ENCODE measurements around the gene UGCG. TPM values are rescaled to one million over a fixed set of nuclear protein-coding genes. Genes with fewer than 3 reads are reported as not detected.
"Not testable (repeated sequence)": the region's sequence is repeated elsewhere in the genome, so short reads cannot be mapped to it uniquely, and the experiment has no call there.

The UGCG gene
- total RNA-seq, 2 experiments from 2014 or later: 42.1 to 44.0 TPM

DNA sequence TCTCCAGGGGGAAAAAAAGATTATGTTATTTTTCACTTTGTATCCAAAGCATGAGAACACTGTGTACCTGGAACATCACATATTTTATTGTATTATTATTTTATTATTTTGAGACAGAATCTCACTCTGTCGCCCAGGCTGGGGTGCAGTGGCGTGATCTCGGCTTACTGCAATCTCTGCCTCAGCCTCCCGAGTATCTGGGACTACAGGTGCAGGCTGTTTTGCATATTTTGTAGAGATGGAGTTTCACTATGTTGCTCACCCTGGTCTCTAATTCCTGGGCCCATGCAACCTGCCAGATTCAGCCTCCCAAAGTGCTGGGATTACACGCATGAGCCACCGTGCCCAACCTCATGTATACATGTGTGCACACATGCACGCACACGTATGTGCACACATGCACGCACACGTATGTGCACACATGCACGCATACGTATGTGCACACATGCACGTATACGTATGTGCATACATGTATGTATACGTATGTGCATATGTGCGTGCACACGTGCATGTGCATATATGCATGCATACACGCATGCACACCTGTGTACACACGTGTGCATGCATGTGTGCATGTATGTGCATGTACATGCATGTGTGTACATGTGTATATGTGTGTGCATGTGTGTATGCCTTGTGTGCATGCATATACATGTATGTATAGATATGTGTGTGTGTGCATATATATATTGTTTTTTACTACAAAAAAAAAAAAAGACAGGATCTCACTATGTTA, 9.5 kb upstream of the UGCG start:
- DNase-seq: no peak
- peaks cover 9% of the 10 kb centered on the region for H3K4me1 Mint-ChIP-seq (ENCODE audit: low read depth)
- ATAC-seq (ENCODE audit: poor library complexity): no peak
- no peaks in the 10 kb centered on the region for H3K36me3 Mint-ChIP-seq (ENCODE audit: low read depth)
- ChIA-PET CTCF (no interaction called here), POLR2A (no interaction called here)
- H3K4me3 Mint-ChIP-seq: no peak overlapping the region
- H3K27me3 Mint-ChIP-seq: no peaks in the 10 kb centered on the region
- Histone ChIP-seq H3K27ac (ENCODE audit: low read depth in 1 of 2, low read length in 2 of 2) (no peak overlapping the region), H3K9me3 (ENCODE audit: control insufficient read depth in 1 of 2, insufficient read depth in 1 of 2, low read length in 2 of 2) (no peaks in the 10 kb centered on the region), H3K4me3 (ENCODE audit: low read length) (no peak overlapping the region), H3K36me3 (ENCODE audit: insufficient read depth, low read length) (no peaks in the 10 kb centered on the region), H3K4me1 (ENCODE audit: insufficient read depth, low read length) (peaks cover 9% of the 10 kb centered on the region), H3K27me3 (ENCODE audit: control insufficient read depth in 1 of 2, insufficient read depth in 2 of 2, low read length in 2 of 2) (no peaks in the 10 kb centered on the region)
- intact Hi-C loops (cut with DNase I, micrococcal nuclease): no loop called here
- TF ChIP-seq CTCF (IDR thresholded peaks at IDR 0.05): no peak
- H3K27ac Mint-ChIP-seq: no peak overlapping the region
- H3K9me3 Mint-ChIP-seq: no peaks in the 10 kb centered on the region

DNA sequence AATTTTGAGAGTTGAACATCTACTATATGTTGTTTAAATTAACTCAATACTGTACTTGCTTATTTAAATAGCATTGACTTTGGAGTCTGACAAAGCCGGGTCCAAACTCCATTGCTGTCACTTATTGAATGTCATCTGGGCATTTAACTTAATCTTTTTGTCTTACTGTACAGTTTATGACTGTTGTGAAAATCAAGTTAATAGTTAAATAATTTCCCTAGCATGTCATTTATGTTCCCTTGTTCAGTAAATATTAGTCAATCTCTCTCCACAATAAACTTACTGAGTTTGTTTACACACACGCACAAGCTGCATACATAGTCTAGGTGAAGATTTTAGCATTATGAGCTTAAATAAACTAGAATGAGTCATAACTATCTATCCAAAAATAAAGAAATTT, 6.3 kb upstream of the UGCG start:
- Mint-ChIP-seq H3K36me3 (ENCODE audit: low read depth) (no peaks in the 10 kb centered on the region), H3K27me3 (no peaks in the 10 kb centered on the region), H3K4me1 (ENCODE audit: low read depth) (peaks cover 26% of the 10 kb centered on the region), H3K27ac (no peak overlapping the region), H3K4me3 (no peak overlapping the region), H3K9me3 (no peaks in the 10 kb centered on the region)
- CTCF ChIA-PET: interaction anchor here (1.8 kb wide), 1 partner anchor 36 kb away, joined by 6 read pairs; no protein-coding TSS in a partner anchor
- intact Hi-C loops (cut with DNase I, micrococcal nuclease): loop anchor here (5.0 to 10.0 kb wide), 5 partner anchors 126 to 864 kb away; partner anchors contain the start of genes DNAJC25 (in 1 of the 2) and SNX30 (in 1 of the 2)
- H3K27me3 ChIP-seq (ENCODE audit: control insufficient read depth in 1 of 2, insufficient read depth in 2 of 2, low read length in 2 of 2): no peaks in the 10 kb centered on the region
- POLR2A ChIA-PET: interaction anchor here (1.1 kb wide), 1 partner anchor 25 kb away, joined by 3 read pairs; no protein-coding TSS in a partner anchor
- ATAC-seq (ENCODE audit: poor library complexity) (no peak), DNase-seq (no peak)
- no peak overlapping the region for H3K4me3 ChIP-seq (ENCODE audit: low read length)
- H3K27ac ChIP-seq (ENCODE audit: low read depth in 1 of 2, low read length in 2 of 2): no peak overlapping the region
- no peaks in the 10 kb centered on the region for H3K9me3 ChIP-seq (ENCODE audit: control insufficient read depth in 1 of 2, insufficient read depth in 1 of 2, low read length in 2 of 2)
- no peaks in the 10 kb centered on the region for H3K36me3 ChIP-seq (ENCODE audit: insufficient read depth, low read length)
- peaks cover 9% of the 10 kb centered on the region for H3K4me1 ChIP-seq (ENCODE audit: insufficient read depth, low read length)
- no peak for TF ChIP-seq CTCF (IDR thresholded peaks at IDR 0.05)

GRCh38 chr9:111890867-111891266, 5.7 kb upstream of the UGCG start:
- not testable (repeated sequence) for H3K36me3 ChIP-seq (ENCODE audit: insufficient read depth, low read length); DNase-seq; H3K4me3 Mint-ChIP-seq; H3K4me3 ChIP-seq (ENCODE audit: low read length); H3K9me3 ChIP-seq (ENCODE audit: control insufficient read depth in 1 of 2, insufficient read depth in 1 of 2, low read length in 2 of 2); H3K27ac ChIP-seq (ENCODE audit: low read depth in 1 of 2, low read length in 2 of 2); H3K36me3 Mint-ChIP-seq (ENCODE audit: low read depth); H3K27ac Mint-ChIP-seq; ATAC-seq (ENCODE audit: poor library complexity); H3K9me3 Mint-ChIP-seq; H3K27me3 ChIP-seq (ENCODE audit: control insufficient read depth in 1 of 2, insufficient read depth in 2 of 2, low read length in 2 of 2); H3K27me3 Mint-ChIP-seq
- CTCF ChIA-PET: interaction anchor here (1.8 kb wide), 1 partner anchor 35 kb away, joined by 6 read pairs; no protein-coding TSS in a partner anchor
- POLR2A ChIA-PET: interaction anchor here (1.1 to 1.5 kb wide), 2 partner anchors 11 to 25 kb away, joined by 3 to 6 read pairs; no protein-coding TSS in a partner anchor
- H3K4me1 ChIP-seq (ENCODE audit: insufficient read depth, low read length): peaks cover 10% of the 10 kb centered on the region
- peaks cover 32% of the 10 kb centered on the region for H3K4me1 Mint-ChIP-seq (ENCODE audit: low read depth)
- intact Hi-C loops (cut with DNase I, micrococcal nuclease): loop anchor here (5.0 to 10.0 kb wide), 5 partner anchors 126 to 864 kb away; partner anchors contain the start of genes DNAJC25 (in 1 of the 2) and SNX30 (in 1 of the 2)
